Activated naive CD4-positive, alpha-beta T cell treated with anti-CD3 and anti-CD28 coated beads, Interleukin-2, amount 50 U/mL, for 72 hours (primary cell): ENCODE measurements around the gene MAP7D1. TPM values are rescaled to one million over a fixed set of nuclear protein-coding genes. Genes with fewer than 3 reads are reported as not detected.

Experiments used
- ATAC-seq, 2 donors: fragments of 150-1000 bp; cut with Tn5 transposase; 2 replicates each; pipeline ENCODE4 v1.10.0; 2021; ENCODE audit warnings: mild to moderate bottlenecking in 2 of 2, moderate library complexity in 2 of 2
- DNase-seq, 2 donors: peaks; one replicate each; pipeline ENCODE4 v3.0.0; 2021 to 2022; ENCODE audit warnings: low spot score in 2 of 2
- H3K27ac Mint-ChIP-seq, 2 donors: one replicate each; pipeline ENCODE4 v1.8.0; 2022; ENCODE audit warnings: mild to moderate bottlenecking in 2 of 2, mixed read lengths in 2 of 2
- H3K36me3 Mint-ChIP-seq, 2 donors: one replicate each; pipeline ENCODE4 v1.8.0; 2022; ENCODE audit warnings: mixed read lengths in 2 of 2
- H3K9me3 Mint-ChIP-seq, 2 donors: one replicate each; pipeline ENCODE4 v1.8.0; 2022; ENCODE audit warnings: mixed read lengths in 2 of 2
- total RNA-seq, 2 donors: library from RNA; stranded (reverse); gene quantifications; one replicate each; pipeline ENCODE4 v1.2.3, GENCODE V29; 2022

MAP7D1 gene
- 100 to 1,000 TPM; 112 to 169 TPM for total RNA-seq

DNA sequence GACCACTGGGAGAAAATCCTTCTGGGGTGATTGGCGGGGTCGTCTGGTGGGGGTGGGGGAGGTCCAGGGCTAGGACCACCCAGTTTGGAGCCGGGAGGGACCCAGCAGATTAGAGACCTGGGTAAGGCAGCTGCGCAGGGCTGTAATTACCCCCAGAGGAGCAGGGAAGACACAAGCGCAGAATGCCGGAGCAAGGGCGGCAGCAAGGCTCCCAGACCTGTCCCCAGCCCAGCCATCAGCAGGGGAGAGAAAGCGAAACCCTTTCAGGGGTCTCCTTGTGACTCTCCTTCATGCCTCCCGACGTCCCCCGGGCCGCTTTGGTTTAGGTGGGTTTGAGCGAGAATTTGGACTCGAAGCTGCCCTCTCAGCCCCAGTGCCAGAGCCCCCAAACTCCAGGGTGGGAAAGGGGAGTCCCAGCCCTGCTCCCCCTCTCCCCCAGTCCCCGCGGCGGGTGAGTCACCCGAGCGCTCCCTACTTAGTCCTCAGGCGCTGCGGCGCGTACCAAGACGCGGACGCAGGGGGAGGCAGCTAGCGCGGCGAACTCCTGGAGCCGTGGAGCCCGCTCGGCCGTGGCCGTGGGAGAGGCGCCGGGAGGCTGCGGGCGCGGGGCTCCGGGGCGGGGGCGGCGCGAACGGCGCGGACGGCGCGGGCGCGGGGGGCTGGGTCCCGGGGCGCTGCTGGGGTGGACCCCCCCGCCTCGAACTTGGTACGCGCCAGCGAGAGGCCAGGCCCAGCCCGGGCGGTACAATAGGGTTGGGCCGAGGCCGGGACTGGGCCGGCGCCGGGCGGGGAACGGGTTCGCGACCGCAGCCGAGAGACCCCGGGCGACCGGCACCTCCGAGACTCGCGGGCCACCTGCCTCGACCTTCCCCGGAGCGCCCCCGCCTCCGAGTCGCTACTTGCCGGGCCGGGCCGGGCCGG lies at the start of gene MAP7D1:
TSS of gene MAP7D1 (plus strand) at position 753 of the 921 bp plus-strand sequence. CDS start 258 bp downstream, outside the sequence.
- ATAC-seq (peak; percentile 71 to 73), DNase-seq (peak; percentile 83 to 93)
- H3K36me3 Mint-ChIP-seq: peaks cover 14 to 15% of the 10 kb centered on the region in 2 donors
- H3K27ac Mint-ChIP-seq: peak within 1 kb of the TSS; percentile 91 to 96
- H3K9me3 Mint-ChIP-seq: no peaks in the 10 kb centered on the region

DNA sequence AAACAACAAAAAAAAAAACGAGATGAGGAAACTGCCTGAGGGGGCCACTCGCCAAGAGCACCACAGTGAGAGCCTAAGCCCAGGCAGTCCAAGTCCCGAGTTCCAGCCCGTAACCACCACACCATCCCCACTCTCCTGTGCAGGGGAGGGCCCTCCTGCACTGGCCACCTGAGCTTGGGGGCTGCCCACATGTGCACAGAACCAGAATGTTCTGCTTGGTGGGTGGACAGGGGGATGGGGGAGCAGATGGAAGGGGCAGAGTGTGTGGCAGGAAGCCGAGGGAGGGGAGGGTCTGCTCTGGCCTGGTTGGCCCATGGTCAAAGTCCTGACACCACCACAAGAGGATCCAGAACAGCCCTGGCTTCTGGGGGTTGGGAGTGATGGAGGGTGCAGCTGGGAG lies 49.7 kb upstream of the MAP7D1 start:
- no peaks in the 10 kb centered on the region for H3K36me3 Mint-ChIP-seq
- no peaks in the 10 kb centered on the region for H3K9me3 Mint-ChIP-seq
- ATAC-seq (no peak), DNase-seq (no peak)
- no peak overlapping the region for H3K27ac Mint-ChIP-seq

DNA sequence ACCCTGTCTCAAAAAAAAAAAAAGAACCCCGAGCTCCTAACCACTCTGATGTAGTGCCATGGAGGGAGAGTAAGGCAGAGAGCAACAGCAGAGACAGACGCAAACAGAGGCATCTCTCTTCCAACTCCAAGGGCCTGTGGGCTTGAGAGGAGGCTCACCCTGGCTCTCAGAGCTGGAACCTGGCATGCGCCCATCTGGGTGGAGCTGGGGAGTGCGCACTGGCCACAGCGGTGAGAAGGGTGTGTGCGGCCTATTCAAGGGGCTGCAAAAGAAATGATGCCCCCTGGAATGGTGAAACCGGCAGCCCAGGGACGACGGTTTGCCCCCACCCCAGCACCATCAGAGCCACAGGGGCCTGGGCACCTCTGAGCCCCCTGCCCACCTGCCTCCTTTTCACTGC lies 48.6 kb upstream of the MAP7D1 start:
- no peak for ATAC-seq

DNA sequence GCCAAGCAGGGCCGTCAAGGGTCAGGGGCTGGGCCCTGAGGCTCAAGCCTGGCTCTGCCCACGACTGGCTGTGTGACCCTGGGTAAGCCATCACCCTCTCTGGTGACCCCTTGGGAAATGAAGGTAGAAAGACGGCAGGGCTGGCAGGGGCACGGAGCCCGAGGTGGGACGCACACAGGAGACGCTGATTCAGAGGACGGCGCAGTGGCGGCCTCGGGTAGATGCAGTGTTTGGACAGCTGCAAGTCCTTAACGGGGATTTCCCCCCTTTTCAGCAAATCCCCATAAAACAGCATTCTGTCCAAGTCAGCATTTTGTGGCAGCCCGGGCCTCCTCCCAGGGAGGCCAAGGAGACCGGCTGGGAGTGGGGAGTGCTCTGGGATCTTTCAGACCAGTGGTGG lies 47.6 kb upstream of the MAP7D1 start:
- ATAC-seq: no peak
- H3K9me3 Mint-ChIP-seq: no peaks in the 10 kb centered on the region
- no peak for DNase-seq
- no peaks in the 10 kb centered on the region for H3K36me3 Mint-ChIP-seq
- no peak overlapping the region for H3K27ac Mint-ChIP-seq

More for the DNA sequence above, 48.6 kb upstream of the MAP7D1 start:
- Mint-ChIP-seq H3K27ac (no peak overlapping the region), H3K36me3 (no peaks in the 10 kb centered on the region), H3K9me3 (no peaks in the 10 kb centered on the region)
- no peak for DNase-seq

DNA sequence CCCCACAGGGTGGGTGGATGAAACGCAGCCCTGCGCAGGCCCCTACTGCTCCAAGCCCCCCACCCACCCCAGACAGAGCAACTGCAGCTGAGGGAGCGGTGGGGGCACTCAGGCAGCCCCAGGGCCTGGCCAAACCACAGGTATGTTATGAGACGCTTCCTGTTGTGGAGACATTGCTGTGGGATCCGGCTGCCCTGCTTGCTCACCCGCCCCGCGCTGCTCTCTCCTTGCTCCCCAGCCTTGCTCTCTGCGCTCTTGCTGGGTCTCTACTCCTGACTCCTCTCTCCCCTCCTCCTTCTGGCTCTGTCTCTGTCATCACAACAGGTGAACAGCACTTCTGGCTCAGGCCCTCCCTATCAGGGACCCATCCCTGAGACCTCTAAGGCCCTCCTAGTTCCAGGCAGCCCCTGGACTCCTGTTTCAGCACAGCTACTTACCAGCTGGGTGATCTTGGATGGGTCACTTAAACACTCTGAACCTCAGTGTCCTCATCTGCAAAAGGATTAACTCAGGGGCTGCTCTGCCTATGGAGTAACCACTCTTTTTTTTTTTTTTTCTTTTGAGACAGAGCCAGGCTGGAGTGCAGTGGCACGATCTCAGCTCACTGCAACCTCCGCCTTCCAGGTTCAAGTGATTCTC lies 46.8 kb upstream of the MAP7D1 start:
- no peaks in the 10 kb centered on the region for H3K36me3 Mint-ChIP-seq
- DNase-seq (peak in 1 of 2 donors; percentile 48), ATAC-seq (peak; percentile 85 to 86)
- H3K9me3 Mint-ChIP-seq: no peaks in the 10 kb centered on the region
- H3K27ac Mint-ChIP-seq: peak overlapping the region; percentile 20 to 84

DNA sequence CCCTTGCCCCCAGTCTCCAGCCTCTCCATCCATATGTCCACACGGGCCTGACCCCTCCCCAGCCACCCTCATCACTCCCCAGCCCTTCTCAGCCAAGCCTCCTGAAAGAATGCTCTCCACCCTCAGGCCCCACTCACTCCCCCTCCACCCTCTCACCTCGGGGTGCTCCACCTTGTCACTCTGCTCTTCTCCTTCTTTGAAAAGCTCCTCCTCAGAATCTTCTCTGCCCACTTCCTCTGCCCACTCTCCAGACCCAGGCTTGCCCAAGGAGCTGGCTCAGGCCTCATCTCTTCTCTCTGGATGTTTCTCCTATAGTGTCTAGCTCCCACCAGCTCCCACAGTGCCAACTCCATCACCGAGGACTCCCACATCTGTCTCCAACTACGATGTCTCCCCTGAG lies 44.8 kb upstream of the MAP7D1 start:
- Mint-ChIP-seq H3K9me3 (no peaks in the 10 kb centered on the region), H3K27ac (peak overlapping the region in 1 of 2 donors; percentile 72), H3K36me3 (no peaks in the 10 kb centered on the region)
- no peak for DNase-seq
- ATAC-seq: no peak

DNA sequence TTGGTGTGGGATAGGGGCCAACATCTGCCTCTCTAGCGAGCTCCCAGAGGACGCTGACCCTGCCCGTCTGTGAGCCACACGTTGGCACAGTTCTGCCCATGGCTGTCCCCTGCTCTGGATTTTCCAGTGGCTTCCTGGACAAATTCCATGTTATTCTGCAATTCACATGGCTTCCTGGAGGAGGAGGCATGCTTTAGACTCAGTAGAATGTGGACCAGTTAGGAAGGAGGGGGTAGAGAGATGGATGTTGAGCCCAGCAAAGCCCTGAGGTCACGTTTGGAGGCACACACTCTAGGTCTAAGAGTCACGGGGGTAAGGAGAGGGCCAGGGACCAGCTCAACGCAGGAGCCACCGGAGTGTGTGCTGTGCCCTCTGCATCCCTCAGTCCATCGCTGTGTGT lies 43.1 kb upstream of the MAP7D1 start:
- H3K9me3 Mint-ChIP-seq: no peaks in the 10 kb centered on the region
- no peak for DNase-seq
- H3K27ac Mint-ChIP-seq: no peak overlapping the region

DNA sequence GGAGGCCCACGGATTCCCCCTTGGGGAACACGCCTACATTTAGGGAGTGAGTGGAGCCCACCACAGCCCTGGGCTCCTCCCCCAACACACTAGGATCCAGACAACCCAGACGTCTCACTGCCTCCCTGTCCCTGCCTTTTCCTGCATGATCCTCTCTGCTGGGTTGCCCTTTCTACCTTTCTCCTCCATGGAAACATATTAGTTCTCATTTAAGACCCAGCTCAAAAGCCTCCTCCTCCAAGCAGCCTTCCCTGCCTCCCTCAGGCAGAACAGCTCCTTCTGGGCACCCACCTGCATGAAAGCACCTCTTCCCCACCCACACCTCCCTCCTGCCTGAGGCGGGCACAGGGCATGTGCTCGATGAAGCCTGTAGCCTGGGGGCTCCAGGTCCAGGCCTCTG lies 41.6 kb upstream of the MAP7D1 start:
- ATAC-seq (no peak), DNase-seq (no peak)
- Mint-ChIP-seq H3K27ac (no peak overlapping the region), H3K36me3 (no peaks in the 10 kb centered on the region), H3K9me3 (no peaks in the 10 kb centered on the region)

More for the DNA sequence above, 43.1 kb upstream of the MAP7D1 start:
- ATAC-seq: no peak
- H3K36me3 Mint-ChIP-seq: no peaks in the 10 kb centered on the region

DNA sequence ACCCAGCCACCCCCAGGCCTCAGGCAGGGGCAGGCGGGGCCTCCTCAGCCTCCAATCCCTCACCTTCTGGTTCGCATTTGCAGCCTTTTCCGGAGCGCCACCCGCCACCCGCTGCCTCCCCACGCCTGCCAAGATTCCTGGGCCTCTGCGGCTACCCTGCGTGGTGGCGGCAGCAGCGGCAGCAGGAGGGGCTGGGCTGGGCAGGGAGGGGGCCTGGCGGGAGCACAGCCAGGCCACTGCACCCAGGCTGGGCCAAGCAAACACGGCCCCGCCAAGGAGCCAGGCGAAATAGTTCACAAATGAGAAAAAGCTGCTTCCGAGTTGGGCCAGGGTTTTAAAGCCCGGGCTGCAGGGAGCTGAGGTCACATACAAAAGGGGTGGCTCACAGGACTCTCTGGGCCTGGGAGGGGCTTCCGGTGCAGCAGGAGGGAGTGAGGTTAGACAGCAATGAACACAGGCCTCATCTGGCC lies 40.7 kb upstream of the MAP7D1 start:
- ATAC-seq (no peak), DNase-seq (no peak)
- Mint-ChIP-seq H3K36me3 (no peaks in the 10 kb centered on the region), H3K9me3 (no peaks in the 10 kb centered on the region), H3K27ac (peak overlapping the region in 1 of 2 donors; percentile 18)

DNA sequence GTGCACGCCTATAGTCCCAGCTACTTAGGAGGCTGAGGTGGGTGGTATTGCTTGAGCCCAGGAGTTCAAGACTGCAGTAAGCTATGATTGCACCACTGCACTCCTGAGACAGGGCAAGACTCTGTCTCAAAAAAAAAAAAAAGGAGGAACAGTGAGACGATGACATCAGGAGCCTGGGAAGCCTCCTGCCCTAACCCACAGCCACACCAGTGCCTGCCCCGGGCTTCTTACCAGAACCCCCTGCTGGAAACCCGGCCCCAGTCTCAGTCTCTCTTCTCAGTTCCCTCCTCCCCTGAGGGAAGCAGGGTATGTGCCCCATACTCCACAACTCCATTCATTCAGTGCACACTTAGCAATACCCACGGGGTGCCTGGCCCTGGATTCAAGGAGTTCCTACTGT lies 40.0 kb upstream of the MAP7D1 start:
- Mint-ChIP-seq H3K27ac (no peak overlapping the region), H3K36me3 (no peaks in the 10 kb centered on the region), H3K9me3 (no peaks in the 10 kb centered on the region)
- ATAC-seq (no peak), DNase-seq (no peak)

DNA sequence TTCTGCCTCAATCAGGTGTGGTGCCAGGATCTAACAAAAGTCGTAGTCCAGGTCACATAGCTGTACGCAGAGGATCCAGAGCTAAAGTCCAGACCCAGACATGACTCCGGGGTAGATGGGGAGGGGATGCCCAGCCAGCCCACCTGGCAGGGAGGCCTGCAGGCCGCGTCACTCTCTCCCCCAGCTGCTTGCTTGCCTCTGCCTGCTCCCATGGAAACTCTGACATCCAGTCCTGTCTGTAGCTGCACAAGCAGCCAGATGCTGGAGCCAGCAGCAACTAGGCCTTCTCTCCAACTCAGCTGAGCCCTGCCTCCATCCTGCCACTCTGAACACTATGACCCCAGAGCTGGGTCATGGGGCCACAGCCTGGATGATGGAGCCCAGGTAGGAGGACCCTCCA lies 39.1 kb upstream of the MAP7D1 start:
- DNase-seq (no peak), ATAC-seq (no peak)
- H3K36me3 Mint-ChIP-seq: no peaks in the 10 kb centered on the region
- H3K9me3 Mint-ChIP-seq: no peaks in the 10 kb centered on the region
- peak overlapping the region in 1 of 2 donors; percentile 25 for H3K27ac Mint-ChIP-seq

DNA sequence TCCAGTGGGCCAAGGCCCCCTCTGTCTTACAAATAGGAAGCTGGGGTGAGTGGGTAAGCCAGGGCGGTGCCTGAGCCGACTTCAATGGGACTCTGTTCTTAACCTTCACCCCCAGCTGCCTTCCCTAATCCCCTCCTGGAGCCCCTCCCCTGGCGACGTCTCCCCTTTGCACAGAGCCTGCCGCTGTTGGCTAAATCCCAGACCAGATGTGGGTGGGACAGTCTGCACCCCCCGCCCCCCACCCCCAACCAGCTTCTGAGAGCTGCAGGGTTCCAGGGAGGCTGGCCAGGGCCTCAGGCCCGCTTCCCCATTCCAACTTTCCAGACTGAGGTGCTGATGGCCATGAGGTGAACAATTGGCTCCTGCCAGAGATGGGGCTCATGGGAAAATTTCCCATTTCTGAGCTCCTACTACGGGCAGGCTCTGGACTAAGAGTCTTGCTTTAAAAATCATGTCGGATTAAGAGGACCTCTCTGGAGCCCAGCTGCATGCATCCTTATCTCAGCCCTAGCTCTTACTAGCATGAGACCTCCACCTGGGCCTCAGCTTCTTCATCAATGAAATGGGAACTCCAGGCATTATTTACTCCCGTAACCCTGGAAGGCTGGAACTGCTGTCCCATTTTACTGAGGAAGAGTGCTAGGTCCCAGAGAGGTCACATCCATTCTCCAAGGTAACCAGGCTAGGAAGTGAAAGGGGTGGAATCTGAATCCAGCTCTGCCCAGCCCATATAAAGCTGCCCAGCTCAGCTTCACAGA lies 37.3 kb upstream of the MAP7D1 start:
- DNase-seq (no peak), ATAC-seq (no peak)
- no peak overlapping the region for H3K27ac Mint-ChIP-seq
- no peaks in the 10 kb centered on the region for H3K9me3 Mint-ChIP-seq
- no peaks in the 10 kb centered on the region for H3K36me3 Mint-ChIP-seq

DNA sequence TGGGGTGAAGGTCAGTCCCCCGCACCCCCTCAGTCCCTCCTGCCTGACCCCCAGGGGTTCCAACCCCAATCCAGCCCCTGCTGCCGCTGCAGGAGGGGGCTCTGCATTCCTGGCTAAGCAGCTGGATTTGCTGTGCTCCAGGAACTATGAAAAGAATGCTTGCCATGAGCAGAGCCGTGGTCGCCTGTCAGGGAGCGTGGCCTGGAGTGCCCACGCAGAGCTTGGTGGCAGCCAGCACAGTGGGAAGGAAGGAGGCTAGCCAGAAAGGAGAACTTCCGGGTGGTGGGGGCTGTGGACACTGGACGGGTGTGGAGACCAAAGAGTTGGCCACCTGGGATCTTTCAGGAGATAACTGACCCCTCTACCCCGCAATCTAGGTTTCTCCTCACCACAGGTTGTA lies 36.5 kb upstream of the MAP7D1 start:
- ATAC-seq: no peak

DNA sequence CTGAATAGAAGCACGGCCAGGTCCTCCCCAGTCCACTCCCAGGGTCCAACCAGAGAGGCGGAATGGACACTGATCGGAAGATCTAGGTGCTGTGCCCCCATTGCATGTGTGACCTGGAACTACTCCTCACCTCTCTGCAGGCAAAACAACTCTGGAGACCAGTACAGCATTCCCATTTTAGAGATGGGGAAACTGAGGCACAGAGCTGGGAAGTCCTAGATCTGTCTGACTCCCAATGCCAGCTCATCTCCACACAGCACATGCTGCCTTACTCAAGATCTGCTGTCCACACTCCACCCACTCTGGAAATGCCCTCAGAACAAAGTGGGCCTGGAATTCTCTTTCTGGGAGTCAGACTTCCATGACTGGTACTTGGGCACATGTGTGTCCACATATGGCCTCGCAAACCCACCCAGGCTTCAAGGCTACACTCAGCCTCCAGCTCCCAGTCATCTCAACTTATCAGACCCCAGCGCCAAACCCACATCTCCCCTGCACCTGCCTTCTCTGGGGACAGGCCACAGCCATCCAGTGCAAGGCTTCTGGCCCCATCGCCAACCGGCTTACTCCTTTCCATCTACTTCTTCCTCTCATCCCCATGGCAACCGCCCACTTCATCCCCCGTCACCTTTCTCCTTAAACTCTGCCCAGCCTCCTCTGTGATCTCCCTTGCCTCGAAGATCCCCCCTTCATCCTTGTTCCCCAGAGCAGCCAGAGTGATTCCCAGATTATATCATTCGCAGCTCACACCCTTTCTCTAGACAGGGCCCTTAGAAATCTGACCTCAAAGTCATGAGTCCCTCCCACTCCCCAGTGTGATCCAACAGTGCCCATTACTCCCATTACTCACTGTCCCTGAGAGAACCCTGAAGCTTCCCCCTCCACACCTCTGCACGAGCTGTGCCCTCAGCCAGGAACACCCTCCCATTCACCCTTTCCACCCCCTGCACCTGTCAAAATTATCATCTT lies 33.6 kb upstream of the MAP7D1 start:
- H3K27ac Mint-ChIP-seq: no peak overlapping the region
- no peak for DNase-seq
- H3K9me3 Mint-ChIP-seq: no peaks in the 10 kb centered on the region
- peak; percentile 4 to 25 for ATAC-seq
- H3K36me3 Mint-ChIP-seq: no peaks in the 10 kb centered on the region

More for the DNA sequence above, 36.5 kb upstream of the MAP7D1 start:
- no peaks in the 10 kb centered on the region for H3K36me3 Mint-ChIP-seq
- no peak overlapping the region for H3K27ac Mint-ChIP-seq
- DNase-seq: no peak
- no peaks in the 10 kb centered on the region for H3K9me3 Mint-ChIP-seq

DNA sequence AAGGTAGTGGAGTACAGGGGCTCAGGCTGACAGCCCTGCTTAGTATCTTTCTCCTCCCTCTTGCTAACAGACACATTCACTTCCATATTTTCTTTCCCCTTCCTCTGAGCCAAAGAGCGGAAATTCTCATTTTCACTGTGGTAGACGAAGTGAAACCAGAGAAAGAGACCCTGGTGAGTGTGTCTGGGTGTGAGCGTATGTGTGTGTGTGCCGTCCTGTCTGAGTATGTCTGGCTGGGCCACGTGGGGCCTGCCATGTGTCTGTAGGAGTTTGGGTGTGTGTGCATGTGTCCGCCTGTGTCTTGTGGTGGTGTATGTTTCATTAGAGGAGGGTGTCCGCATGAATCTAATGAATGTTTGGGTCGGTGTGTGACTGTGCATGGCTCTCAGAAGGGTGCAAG lies 32.6 kb upstream of the MAP7D1 start:
- H3K36me3 Mint-ChIP-seq: no peaks in the 10 kb centered on the region
- H3K27ac Mint-ChIP-seq: no peak overlapping the region
- H3K9me3 Mint-ChIP-seq: no peaks in the 10 kb centered on the region
- ATAC-seq: peak; percentile 57 to 70
- no peak for DNase-seq
